Activated T-cell treated with anti-CD3 and anti-CD28 coated beads, Interleukin-2, amount 50 U/mL, for 1 hour (primary cell): ENCODE results near the gene LARP1.

Experiments used
- DNase-seq: peaks from one replicate; pipeline ENCODE4 v3.0.0-alpha.2; 2020

Gene LARP1

GRCh38 chr5:154861946-154862345 is 106.8 kb downstream of the LARP1 start:
- no peak for DNase-seq

DNA sequence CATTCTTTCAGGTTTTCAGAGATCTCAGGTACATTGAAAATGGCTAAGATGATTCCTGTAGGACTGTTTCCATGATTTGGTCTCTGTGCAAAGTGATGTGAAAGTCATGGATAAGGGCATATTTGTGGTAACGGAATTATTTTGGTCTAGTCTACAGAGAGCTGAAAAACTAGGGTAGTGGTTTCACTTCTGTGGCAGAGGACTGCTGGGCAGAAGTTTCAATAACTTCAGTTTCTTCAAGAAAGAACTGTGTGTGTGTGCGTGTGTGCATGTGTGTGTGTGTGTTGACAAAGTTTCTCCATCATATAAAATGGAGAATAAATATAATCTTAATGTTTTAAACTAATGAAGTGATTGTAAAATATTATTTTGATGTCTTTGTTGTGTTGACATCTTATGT is 107.6 kb downstream of the LARP1 start:
- no peak for DNase-seq

DNA sequence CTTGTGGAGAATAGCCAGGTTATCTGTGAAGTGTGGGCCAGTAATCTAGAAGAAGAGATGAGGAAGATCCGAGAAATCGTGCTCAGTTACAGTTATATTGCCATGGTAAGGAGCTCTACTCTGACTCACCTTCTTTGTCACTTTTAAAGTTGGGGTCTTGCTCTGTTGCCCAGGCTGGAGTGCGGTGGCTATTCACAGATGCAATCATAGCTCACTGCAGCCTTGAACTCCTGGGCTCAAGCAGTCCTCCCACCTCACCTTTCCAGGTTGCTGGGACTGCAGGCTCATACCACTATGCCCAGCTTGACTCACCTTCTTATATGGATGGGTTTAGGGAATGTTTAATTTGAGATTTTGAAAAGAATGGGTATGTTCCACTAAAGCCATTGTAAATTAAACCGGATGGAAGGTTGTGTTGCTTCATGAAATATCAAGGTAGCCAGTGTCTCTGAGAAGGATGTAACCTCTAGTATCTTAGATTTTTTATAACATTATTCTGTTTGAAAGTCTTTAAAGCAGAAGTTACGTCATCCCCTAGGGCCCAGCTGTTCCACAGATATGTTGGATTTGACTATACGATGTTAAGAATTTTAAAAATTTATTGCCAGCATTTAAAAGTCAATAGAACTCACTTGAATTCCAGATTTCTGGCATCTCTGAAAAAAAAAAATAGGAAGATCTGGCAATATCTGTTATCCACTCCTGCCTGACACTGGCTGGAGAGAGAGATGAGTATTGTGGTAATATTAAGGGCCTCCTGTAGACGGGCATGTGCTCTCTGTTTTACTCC is 108.3 kb downstream of the LARP1 start:
- no peak for DNase-seq

DNA sequence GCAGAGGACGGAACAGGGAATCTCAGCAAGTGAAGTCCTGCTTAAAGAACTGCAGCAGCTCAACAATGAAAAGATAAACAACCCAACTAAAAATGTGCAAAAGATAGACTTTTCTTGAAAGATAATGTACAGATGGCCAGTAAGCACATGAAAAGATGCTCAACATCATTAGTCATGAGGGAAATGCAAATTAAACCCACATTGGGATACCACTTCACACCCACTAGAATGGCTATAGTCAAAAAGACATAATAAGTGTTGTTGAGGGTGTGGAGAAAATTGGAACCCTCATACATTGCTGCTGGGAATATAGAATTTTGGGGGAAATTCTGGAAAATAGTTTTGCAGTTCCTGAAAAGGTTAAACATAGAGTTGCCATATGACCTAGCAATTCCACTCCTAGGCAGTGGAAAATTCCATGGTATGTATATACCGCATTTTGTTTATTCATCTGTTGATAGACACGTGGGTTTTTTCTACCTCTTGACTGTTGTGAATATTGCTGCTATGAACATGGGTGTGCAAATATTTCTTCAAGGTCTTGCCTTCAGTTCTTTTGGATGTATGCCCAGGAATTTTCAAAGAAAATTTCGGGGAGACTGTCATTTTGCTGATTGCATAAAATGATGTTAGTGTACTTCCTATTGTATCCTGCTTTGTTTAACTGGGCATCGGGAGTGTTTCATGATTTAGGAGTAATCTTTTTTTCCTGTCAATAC is 110.4 kb downstream of the LARP1 start:
- no peak for DNase-seq

DNA sequence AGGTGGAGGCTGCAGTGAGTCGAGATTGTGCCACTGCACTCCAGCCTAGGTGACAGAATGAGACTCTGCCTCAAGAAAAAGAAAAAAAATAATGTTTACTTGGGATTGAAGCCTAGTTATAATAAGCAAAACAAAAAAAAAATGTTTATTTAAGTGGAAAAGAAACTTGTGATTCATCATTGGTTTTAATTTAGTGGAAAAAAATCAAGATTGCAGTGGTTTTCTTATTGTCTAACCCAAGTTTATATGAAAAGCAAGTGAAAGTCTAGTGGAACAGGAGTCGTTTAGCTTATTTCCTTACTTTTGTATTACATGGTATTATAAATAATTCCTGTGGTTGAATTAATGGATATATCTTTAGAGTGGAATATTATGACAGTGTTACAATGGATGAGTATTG is 111.7 kb downstream of the LARP1 start:
- DNase-seq = no peak
